ENCODE measurements around the gene FRMPD4. TPM values are rescaled to one million over a fixed set of nuclear protein-coding genes. Genes with fewer than 3 reads are reported as not detected.

Gene FRMPD4
- total RNA-seq, 2 experiments from 2014 or later: not detected

DNA sequence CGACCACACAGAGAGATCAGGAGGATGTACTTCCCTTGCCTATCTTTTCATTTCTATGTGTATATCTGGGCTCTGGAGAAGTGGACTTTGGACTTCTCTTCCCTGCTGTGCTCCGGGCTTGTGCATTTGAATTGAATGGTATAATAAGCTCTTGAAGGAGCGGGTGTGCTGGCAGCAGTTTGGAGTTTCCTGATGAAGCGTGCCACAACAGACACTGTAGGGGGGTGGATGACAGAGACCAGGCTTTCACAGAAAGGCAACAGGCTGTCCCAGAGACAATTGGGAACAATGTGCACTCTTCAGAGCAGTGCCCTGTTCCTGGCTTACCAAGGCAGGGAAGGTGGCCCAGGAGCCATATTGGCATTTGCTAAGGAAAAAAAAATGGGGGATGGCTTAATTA lies 170.1 kb downstream of the FRMPD4 start:
- no peak for ATAC-seq (ENCODE audit: poor library complexity)
- H3K4me1 Mint-ChIP-seq (ENCODE audit: low read depth): no peaks in the 10 kb centered on the region
- TF ChIP-seq, protein P1, sequence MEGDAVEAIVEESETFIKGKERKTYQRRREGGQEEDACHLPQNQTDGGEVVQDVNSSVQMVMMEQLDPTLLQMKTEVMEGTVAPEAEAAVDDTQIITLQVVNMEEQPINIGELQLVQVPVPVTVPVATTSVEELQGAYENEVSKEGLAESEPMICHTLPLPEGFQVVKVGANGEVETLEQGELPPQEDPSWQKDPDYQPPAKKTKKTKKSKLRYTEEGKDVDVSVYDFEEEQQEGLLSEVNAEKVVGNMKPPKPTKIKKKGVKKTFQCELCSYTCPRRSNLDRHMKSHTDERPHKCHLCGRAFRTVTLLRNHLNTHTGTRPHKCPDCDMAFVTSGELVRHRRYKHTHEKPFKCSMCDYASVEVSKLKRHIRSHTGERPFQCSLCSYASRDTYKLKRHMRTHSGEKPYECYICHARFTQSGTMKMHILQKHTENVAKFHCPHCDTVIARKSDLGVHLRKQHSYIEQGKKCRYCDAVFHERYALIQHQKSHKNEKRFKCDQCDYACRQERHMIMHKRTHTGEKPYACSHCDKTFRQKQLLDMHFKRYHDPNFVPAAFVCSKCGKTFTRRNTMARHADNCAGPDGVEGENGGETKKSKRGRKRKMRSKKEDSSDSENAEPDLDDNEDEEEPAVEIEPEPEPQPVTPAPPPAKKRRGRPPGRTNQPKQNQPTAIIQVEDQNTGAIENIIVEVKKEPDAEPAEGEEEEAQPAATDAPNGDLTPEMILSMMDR (IDR thresholded peaks at IDR 0.05): no peak
- Histone ChIP-seq H3K9me3 (ENCODE audit: control insufficient read depth in 1 of 2, insufficient read depth in 1 of 2, low read length in 2 of 2) (no peaks in the 10 kb centered on the region), H3K36me3 (ENCODE audit: insufficient read depth, low read length) (no peaks in the 10 kb centered on the region), H3K4me3 (ENCODE audit: low read length) (no peak overlapping the region), H3K27ac (ENCODE audit: low read depth in 1 of 2, low read length in 2 of 2) (no peak overlapping the region), H3K27me3 (ENCODE audit: control insufficient read depth in 1 of 2, insufficient read depth in 2 of 2, low read length in 2 of 2) (no peaks in the 10 kb centered on the region), H3K4me1 (ENCODE audit: insufficient read depth, low read length) (no peaks in the 10 kb centered on the region)
- CTCF ChIA-PET: no interaction called here
- H3K9me3 Mint-ChIP-seq: peaks cover 2% of the 10 kb centered on the region
- no peaks in the 10 kb centered on the region for H3K27me3 Mint-ChIP-seq
- POLR2A ChIA-PET: no interaction called here
- DNase-seq: no peak
- H3K4me3 Mint-ChIP-seq: no peak overlapping the region
- no peak overlapping the region for H3K27ac Mint-ChIP-seq
- intact Hi-C loops (cut with DNase I, micrococcal nuclease): no loop called here
- H3K36me3 Mint-ChIP-seq (ENCODE audit: low read depth): no peaks in the 10 kb centered on the region

DNA sequence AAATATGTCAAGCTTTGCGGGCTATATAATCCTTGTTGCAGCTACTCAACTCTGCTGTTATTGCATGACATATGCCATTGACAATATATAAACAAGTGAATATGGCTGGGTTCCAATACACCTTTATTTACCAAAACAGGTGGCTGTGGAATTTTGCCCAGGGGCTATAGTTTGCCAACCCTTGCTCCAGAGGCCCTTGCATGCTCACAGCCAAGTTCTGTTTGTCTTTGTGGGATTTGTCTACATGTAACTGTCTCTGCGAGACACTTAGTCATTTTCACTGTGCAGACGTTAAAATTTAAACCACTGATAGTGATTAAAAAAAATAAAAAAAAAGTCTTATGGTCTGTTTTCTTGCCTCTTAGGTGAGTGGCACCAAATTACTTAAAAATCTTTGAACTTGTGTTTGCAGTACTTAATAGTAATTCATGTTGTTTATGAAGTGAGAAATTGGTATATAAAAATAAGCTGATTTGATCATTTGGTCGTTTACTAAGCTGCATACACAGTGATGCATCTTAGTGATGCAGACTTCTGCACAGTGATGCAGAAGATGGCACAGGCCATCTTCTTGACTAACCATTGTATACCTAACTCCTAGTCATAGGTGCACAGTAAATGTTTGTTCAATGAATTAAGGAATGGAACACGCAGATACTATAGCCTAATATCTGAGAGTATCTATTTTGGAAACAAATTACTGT lies 170.9 kb downstream of the FRMPD4 start:
- no peaks in the 10 kb centered on the region for H3K27me3 Mint-ChIP-seq
- no peaks in the 10 kb centered on the region for H3K36me3 Mint-ChIP-seq (ENCODE audit: low read depth)
- intact Hi-C loops (cut with DNase I, micrococcal nuclease): no loop called here
- POLR2A ChIA-PET: no interaction called here
- H3K4me1 Mint-ChIP-seq (ENCODE audit: low read depth): no peaks in the 10 kb centered on the region
- no peak for ATAC-seq (ENCODE audit: poor library complexity)
- DNase-seq: no peak
- Histone ChIP-seq H3K9me3 (ENCODE audit: control insufficient read depth in 1 of 2, insufficient read depth in 1 of 2, low read length in 2 of 2) (no peaks in the 10 kb centered on the region), H3K36me3 (ENCODE audit: insufficient read depth, low read length) (no peaks in the 10 kb centered on the region), H3K27me3 (ENCODE audit: control insufficient read depth in 1 of 2, insufficient read depth in 2 of 2, low read length in 2 of 2) (no peaks in the 10 kb centered on the region), H3K27ac (ENCODE audit: low read depth in 1 of 2, low read length in 2 of 2) (no peak overlapping the region), H3K4me1 (ENCODE audit: insufficient read depth, low read length) (no peaks in the 10 kb centered on the region), H3K4me3 (ENCODE audit: low read length) (no peak overlapping the region)
- no peak overlapping the region for H3K27ac Mint-ChIP-seq
- TF ChIP-seq, protein P1 (IDR thresholded peaks at IDR 0.05): no peak
- H3K9me3 Mint-ChIP-seq: peaks cover 2% of the 10 kb centered on the region
- CTCF ChIA-PET: no interaction called here
- H3K4me3 Mint-ChIP-seq: no peak overlapping the region

DNA sequence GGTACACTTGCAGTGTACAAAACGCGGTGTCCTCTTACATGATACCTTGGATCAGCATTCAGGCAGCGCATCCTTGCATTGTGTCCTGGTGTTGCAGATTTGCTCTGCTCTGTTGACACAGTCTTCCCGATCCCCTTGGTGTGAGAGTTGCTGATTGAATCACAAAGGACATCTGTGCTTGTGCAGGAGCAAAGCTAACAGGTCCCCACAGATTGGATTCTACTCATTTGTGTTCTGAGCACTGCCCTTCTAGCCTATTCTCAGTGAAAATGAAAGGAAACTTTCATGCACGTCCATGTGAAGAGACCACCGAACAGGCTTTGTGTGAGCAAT lies 171.4 kb downstream of the FRMPD4 start:
- CTCF ChIA-PET: no interaction called here
- H3K36me3 Mint-ChIP-seq (ENCODE audit: low read depth): no peaks in the 10 kb centered on the region
- TF ChIP-seq, protein P1 (IDR thresholded peaks at IDR 0.05): no peak
- no peak overlapping the region for H3K27ac Mint-ChIP-seq
- ATAC-seq (ENCODE audit: poor library complexity) (no peak), DNase-seq (no peak)
- Histone ChIP-seq H3K4me3 (ENCODE audit: low read length) (no peak overlapping the region), H3K27me3 (ENCODE audit: control insufficient read depth in 1 of 2, insufficient read depth in 2 of 2, low read length in 2 of 2) (no peaks in the 10 kb centered on the region), H3K9me3 (ENCODE audit: control insufficient read depth in 1 of 2, insufficient read depth in 1 of 2, low read length in 2 of 2) (no peaks in the 10 kb centered on the region), H3K36me3 (ENCODE audit: insufficient read depth, low read length) (no peaks in the 10 kb centered on the region), H3K4me1 (ENCODE audit: insufficient read depth, low read length) (no peaks in the 10 kb centered on the region), H3K27ac (ENCODE audit: low read depth in 1 of 2, low read length in 2 of 2) (no peak overlapping the region)
- no peaks in the 10 kb centered on the region for H3K27me3 Mint-ChIP-seq
- no peak overlapping the region for H3K4me3 Mint-ChIP-seq
- POLR2A ChIA-PET: no interaction called here
- peaks cover 2% of the 10 kb centered on the region for H3K9me3 Mint-ChIP-seq
- intact Hi-C loops (cut with DNase I, micrococcal nuclease): no loop called here
- no peaks in the 10 kb centered on the region for H3K4me1 Mint-ChIP-seq (ENCODE audit: low read depth)
